Measurements from ENCODE around the gene SLC30A7. TPM values are rescaled to one million over a fixed set of nuclear protein-coding genes. Genes with fewer than 3 reads are reported as not detected.

SLC30A7 gene
- polyA plus RNA-seq, 1 of the 3 experiments (the other 2 are of a cell fraction): 4.0 TPM

- Histone ChIP-seq H2AFZ (ENCODE audit: low read depth) (no peak overlapping the region), H3K4me3 (ENCODE audit: low read depth in 2 of 2, low read length in 1 of 2) (no peak overlapping the region), H3K36me3 (replicated peaks in 1 of 2; ENCODE audit: control insufficient read depth in 1 of 2, insufficient read depth in 2 of 2, low read length in 1 of 2) (peaks cover 18 to 27% of the 10 kb centered on the region in 2 experiments), H4K20me1 (ENCODE audit: insufficient read depth) (no peaks in the 10 kb centered on the region), H3K4me1 (ENCODE audit: control insufficient read depth in 1 of 2, insufficient read depth in 2 of 2, low read depth in 1 of 2, low read length in 1 of 2) (peaks cover 0 to 8% of the 10 kb centered on the region in 2 experiments; a peak in 2 of 4 replicates), H3K9me3 (no peaks in the 10 kb centered on the region), H3K27ac (ENCODE audit: low read depth in 2 of 2, low read length in 1 of 2) (no peak overlapping the region), H3F3A (replicated peaks; ENCODE audit: insufficient read depth) (peaks cover 6% of the 10 kb centered on the region), H3K4me2 (no peak overlapping the region), H3K27me3 (ENCODE audit: insufficient read depth) (no peaks in the 10 kb centered on the region), H3K9ac (no peak overlapping the region), H3K79me2 (ENCODE audit: insufficient read depth) (no peaks in the 10 kb centered on the region), H3K9me2 (no peaks in the 10 kb centered on the region)
- no peak for TF ChIP-seq REST (IDR thresholded peaks at IDR 0.05; ENCODE audit: low read depth, low read length)
- TF ChIP-seq FOSL2 (IDR thresholded peaks at IDR 0.05; ENCODE audit: borderline replicate concordance, low read depth): no peak
- no peak for TF ChIP-seq JUND (IDR thresholded peaks at IDR 0.05)
- TF ChIP-seq FOXM1 (IDR thresholded peaks at IDR 0.05; ENCODE audit: low read depth): no peak
- no peak for TF ChIP-seq MXI1 (IDR thresholded peaks at IDR 0.05; ENCODE audit: low read depth, low read length)
- TF ChIP-seq SIN3A (IDR thresholded peaks at IDR 0.05; ENCODE audit: borderline replicate concordance, low read depth, low read length): no peak
- no peak for TF ChIP-seq RFX5 (IDR thresholded peaks at IDR 0.05; ENCODE audit: low read length)
- TF ChIP-seq CHD2 (IDR thresholded peaks at IDR 0.05; ENCODE audit: low read length, partially characterized antibody): no peak
- no peak for TF ChIP-seq ELF1 (IDR thresholded peaks at IDR 0.05)
- TF ChIP-seq FOXJ3 (CRISPR knock-in tag; IDR thresholded peaks at IDR 0.05): no peak
- no peak for TF ChIP-seq PBX3 (IDR thresholded peaks at IDR 0.05)
- TF ChIP-seq GABPA (IDR thresholded peaks at IDR 0.05; ENCODE audit: low read depth): no peak
- no peak for TF ChIP-seq RXRA (IDR thresholded peaks at IDR 0.05; ENCODE audit: borderline replicate concordance, low read depth)
- no peak for TF ChIP-seq ZBTB33 (IDR thresholded peaks at IDR 0.05; ENCODE audit: borderline replicate concordance, low read depth)
- TF ChIP-seq NRF1 (IDR thresholded peaks at IDR 0.05; ENCODE audit: low read depth, low read length): no peak
- no peak for TF ChIP-seq USF2 (IDR thresholded peaks at IDR 0.05; ENCODE audit: borderline replicate concordance, low read depth, low read length)
- TF ChIP-seq GATA2 (CRISPR knock-in tag; IDR thresholded peaks at IDR 0.05): no peak
- ChIA-PET POLR2A (no interaction called here), CTCF (interaction anchor here (0.7 to 2.2 kb wide), 3 partner anchors 83 to 678 kb away, joined by 3 to 7 read pairs (median 4); no protein-coding TSS in a partner anchor)
- 95% methylated on average over 3 of the region's 3 CpGs for WGBS (ENCODE audit: low lambda C conversion rate)
- no peak for DNase-seq
These were observed 108.8 kb downstream of the SLC30A7 start for GRCh38 chr1:101004670-101005069.
